WERI-Rb-1 (cell line): ENCODE measurements around the gene APP.

Source experiments
- DNase-seq: peaks from one replicate; pipeline ENCODE4 v3.0.0-alpha.2; 2020
- H3K27ac ChIP-seq: fragments of 250-450 bp; sonication (Bioruptor Pico); 2 replicates; pipeline ENCODE4 v1.5.1; 2020; ENCODE audit warnings: mild to moderate bottlenecking, moderate library complexity
- H3K27me3 ChIP-seq: fragments of 250-450 bp; sonication (Bioruptor Pico); 2 replicates; pipeline ENCODE4 v1.5.1; 2021; ENCODE audit warnings: mild to moderate bottlenecking, low read depth, moderate library complexity; ENCODE audit not compliant: insufficient read depth, severe bottlenecking
- H3K36me3 ChIP-seq: fragments of 250-450 bp; sonication (Bioruptor Pico); 2 replicates; pipeline ENCODE4 v1.5.1; 2020; ENCODE audit warnings: mild to moderate bottlenecking, moderate library complexity
- H3K4me3 ChIP-seq: 2 replicates; pipeline ENCODE4 v1.5.1; 2011; ENCODE audit warnings: low read depth, mild to moderate bottlenecking, control low read depth, low read length
- H3K9me3 ChIP-seq: fragments of 250-450 bp; sonication (Bioruptor Pico); 2 replicates; pipeline ENCODE4 v1.5.1; 2021; ENCODE audit warnings: mild to moderate bottlenecking, moderate library complexity; ENCODE audit not compliant: severe bottlenecking
- CTCF ChIP-seq: IDR thresholded peaks from 2 replicates; pipeline ENCODE4 v1.5.1; 2011; ENCODE audit warnings: low read depth, mild to moderate bottlenecking, control low read depth, inconsistent platforms, low read length

APP gene

GRCh38 chr21:25983745-25984144 lies 186.8 kb downstream of the APP start:
- Histone ChIP-seq H3K9me3 (no peaks in the 10 kb centered on the region), H3K4me3 (no peak overlapping the region), H3K36me3 (peaks cover 42% of the 10 kb centered on the region), H3K27ac (no peak overlapping the region), H3K27me3 (no peaks in the 10 kb centered on the region)
- DNase-seq, result no peak
- no peak for TF ChIP-seq CTCF

DNA sequence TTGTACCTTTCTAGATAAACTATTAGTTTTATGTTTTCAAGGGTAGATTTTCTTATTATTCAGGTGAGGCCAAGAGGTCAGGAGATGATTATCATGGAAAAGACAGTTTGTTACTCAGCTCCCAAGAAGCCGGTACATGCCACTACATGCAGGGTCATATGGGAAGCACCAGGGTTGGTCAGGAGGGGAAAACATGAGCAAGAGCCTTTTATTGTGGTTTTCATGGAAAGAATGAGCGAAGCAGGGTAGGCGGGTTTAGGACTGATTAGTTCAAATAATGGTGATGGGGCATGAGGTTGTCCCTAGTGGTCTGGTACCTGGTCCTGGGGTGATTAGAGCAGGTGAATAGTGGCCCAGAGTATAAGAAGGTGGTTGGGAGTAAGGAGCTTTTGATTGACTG lies 189.9 kb downstream of the APP start:
- Histone ChIP-seq H3K9me3 (no peaks in the 10 kb centered on the region), H3K36me3 (peaks cover 63% of the 10 kb centered on the region), H3K4me3 (no peak overlapping the region), H3K27ac (no peak overlapping the region), H3K27me3 (no peaks in the 10 kb centered on the region)
- no peak for TF ChIP-seq CTCF
- DNase-seq, result no peak

DNA sequence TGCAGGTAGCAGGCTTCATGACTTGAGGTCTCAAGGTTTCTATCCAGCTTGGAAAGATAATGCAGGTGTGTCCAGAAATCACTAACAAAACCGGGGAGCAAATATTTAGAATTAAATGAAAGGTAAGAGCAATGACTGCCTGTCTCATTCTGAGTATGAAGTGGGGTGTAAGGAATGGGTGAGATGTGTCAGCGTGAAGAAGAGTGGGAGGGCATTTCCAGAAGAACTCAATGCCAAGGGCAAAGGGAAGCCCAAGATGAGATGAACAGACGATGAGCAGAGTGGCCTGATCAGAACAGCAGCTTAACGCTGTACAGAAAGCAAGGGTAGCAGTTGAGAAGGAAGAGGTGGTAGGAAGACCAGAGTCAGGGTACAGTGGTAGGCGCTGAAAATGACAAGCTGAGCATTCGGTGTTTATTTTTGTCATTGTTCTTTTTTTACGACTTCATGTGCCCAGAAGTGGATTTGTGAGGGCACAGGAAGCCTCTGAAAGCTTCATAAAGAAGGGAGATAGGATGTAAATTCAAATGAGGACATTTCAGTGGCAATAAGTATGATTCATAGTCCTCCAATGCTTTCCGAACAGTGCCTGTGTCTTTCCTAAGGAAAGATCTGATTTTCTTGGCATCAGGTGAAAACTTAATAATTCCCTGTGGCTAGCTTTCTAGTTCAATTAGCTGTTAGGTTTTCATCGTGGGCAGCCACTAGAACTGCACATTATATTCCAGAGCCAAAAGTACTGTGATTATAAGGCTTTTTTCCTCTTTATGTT lies 190.5 kb downstream of the APP start:
- DNase-seq, result no peak
- H3K27ac ChIP-seq, result no peak overlapping the region
- no peak for TF ChIP-seq CTCF
- peaks cover 65% of the 10 kb centered on the region for H3K36me3 ChIP-seq
- H3K9me3 ChIP-seq, result no peaks in the 10 kb centered on the region
- no peaks in the 10 kb centered on the region for H3K27me3 ChIP-seq
- no peak overlapping the region for H3K4me3 ChIP-seq

GRCh38 chr21:25977068-25977611 lies 193.4 kb downstream of the APP start:
- Histone ChIP-seq H3K36me3 (peaks cover 87% of the 10 kb centered on the region), H3K27ac (no peak overlapping the region), H3K4me3 (no peak overlapping the region), H3K27me3 (no peaks in the 10 kb centered on the region), H3K9me3 (no peaks in the 10 kb centered on the region)
- no peak for TF ChIP-seq CTCF
- DNase-seq, result no peak

DNA sequence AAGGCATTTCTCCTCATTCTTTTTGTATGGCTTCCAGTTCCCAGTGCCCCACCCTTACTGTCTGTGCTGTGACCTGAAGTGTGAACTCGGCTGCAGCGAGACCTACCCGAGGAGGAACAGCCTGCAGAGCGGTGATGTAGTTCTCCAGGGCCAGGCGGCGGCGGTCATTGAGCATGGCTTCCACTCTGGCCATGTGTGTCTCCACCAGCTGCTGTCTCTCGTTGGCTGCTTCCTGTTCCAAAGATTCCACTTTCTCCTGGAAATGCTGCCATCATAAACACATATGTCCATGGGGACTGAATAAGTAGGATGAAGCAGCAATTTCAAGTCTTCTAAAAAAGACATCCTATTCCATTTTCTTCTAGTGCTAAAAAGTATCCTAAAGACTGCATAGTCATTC lies 195.6 kb downstream of the APP start:
- Histone ChIP-seq H3K36me3 (peaks cover 89% of the 10 kb centered on the region), H3K27ac (no peak overlapping the region), H3K4me3 (no peak overlapping the region), H3K9me3 (no peaks in the 10 kb centered on the region), H3K27me3 (no peaks in the 10 kb centered on the region)
- no peak for DNase-seq
- TF ChIP-seq CTCF, result no peak
